ENCODE measurements around the gene VSTM2B. TPM values are rescaled to one million over a fixed set of nuclear protein-coding genes. Genes with fewer than 3 reads are reported as not detected.

The VSTM2B gene
- total RNA-seq, 1 experiment from 2014 or later = not detected

DNA sequence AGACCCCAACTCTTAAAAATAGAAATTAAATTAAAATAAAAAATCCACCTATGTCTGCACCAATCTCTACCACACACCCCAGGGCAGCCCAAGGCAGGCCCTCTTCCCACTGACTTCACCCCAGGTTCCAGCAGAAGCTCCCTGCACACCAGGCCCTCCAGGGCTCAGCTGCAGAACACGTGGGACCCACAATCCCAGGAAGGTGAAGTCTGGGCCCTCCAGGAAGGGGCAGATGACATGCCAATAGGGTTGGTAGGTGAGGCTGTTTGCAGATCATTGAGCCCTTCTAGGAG lies 19.2 kb upstream of the VSTM2B start:
- DNase-seq (ENCODE audit: low read depth, low spot score) (no peak), ATAC-seq (no peak)
- TF ChIP-seq, protein P1, sequence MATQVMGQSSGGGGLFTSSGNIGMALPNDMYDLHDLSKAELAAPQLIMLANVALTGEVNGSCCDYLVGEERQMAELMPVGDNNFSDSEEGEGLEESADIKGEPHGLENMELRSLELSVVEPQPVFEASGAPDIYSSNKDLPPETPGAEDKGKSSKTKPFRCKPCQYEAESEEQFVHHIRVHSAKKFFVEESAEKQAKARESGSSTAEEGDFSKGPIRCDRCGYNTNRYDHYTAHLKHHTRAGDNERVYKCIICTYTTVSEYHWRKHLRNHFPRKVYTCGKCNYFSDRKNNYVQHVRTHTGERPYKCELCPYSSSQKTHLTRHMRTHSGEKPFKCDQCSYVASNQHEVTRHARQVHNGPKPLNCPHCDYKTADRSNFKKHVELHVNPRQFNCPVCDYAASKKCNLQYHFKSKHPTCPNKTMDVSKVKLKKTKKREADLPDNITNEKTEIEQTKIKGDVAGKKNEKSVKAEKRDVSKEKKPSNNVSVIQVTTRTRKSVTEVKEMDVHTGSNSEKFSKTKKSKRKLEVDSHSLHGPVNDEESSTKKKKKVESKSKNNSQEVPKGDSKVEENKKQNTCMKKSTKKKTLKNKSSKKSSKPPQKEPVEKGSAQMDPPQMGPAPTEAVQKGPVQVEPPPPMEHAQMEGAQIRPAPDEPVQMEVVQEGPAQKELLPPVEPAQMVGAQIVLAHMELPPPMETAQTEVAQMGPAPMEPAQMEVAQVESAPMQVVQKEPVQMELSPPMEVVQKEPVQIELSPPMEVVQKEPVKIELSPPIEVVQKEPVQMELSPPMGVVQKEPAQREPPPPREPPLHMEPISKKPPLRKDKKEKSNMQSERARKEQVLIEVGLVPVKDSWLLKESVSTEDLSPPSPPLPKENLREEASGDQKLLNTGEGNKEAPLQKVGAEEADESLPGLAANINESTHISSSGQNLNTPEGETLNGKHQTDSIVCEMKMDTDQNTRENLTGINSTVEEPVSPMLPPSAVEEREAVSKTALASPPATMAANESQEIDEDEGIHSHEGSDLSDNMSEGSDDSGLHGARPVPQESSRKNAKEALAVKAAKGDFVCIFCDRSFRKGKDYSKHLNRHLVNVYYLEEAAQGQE (IDR thresholded peaks at IDR 0.05; ENCODE audit: insufficient read depth in 1 of 2, low read depth in 2 of 2, low read length in 1 of 2) = no peak
- TF ChIP-seq SIN3A (IDR thresholded peaks at IDR 0.05; ENCODE audit: borderline replicate concordance, insufficient read depth, low read depth, low read length) = no peak
- no peak for TF ChIP-seq POLR2AphosphoS5 (IDR thresholded peaks at IDR 0.05; ENCODE audit: low read depth, low read length)
- no peak for TF ChIP-seq TCF7L2 (IDR thresholded peaks at IDR 0.05; ENCODE audit: low read depth, low read length)
- TF ChIP-seq, protein P2, sequence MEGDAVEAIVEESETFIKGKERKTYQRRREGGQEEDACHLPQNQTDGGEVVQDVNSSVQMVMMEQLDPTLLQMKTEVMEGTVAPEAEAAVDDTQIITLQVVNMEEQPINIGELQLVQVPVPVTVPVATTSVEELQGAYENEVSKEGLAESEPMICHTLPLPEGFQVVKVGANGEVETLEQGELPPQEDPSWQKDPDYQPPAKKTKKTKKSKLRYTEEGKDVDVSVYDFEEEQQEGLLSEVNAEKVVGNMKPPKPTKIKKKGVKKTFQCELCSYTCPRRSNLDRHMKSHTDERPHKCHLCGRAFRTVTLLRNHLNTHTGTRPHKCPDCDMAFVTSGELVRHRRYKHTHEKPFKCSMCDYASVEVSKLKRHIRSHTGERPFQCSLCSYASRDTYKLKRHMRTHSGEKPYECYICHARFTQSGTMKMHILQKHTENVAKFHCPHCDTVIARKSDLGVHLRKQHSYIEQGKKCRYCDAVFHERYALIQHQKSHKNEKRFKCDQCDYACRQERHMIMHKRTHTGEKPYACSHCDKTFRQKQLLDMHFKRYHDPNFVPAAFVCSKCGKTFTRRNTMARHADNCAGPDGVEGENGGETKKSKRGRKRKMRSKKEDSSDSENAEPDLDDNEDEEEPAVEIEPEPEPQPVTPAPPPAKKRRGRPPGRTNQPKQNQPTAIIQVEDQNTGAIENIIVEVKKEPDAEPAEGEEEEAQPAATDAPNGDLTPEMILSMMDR (IDR thresholded peaks at IDR 0.05) = no peak
- no peaks in the 10 kb centered on the region for H3K4me1 ChIP-seq (ENCODE audit: control insufficient read depth, insufficient read depth, low read length)
- BruUV-seq (replicated peaks) = no TSS peak
- intact Hi-C loops (cut with micrococcal nuclease; ENCODE audit: unreplicated experiment) (no loop called here), in situ Hi-C loops (cut with HindIII; ENCODE audit: low pct_unique_long_range_greater_than_20kb, low sequenced_read_pairs) (no loop called here)
- no peaks in the 10 kb centered on the region for H3K9me3 ChIP-seq (ENCODE audit: control insufficient read depth, insufficient read depth, low read depth, low read length)
- no peaks in the 10 kb centered on the region for H3K36me3 ChIP-seq (ENCODE audit: control insufficient read depth, insufficient read depth, low read length)
- CTCF ChIA-PET = no interaction called here
- POLR2A ChIA-PET = interaction anchor here (0.6 kb wide), 1 partner anchor 68 kb away, joined by 4 read pairs; no protein-coding TSS in a partner anchor
- no peak overlapping the region for H3K27ac ChIP-seq (ENCODE audit: low read length)
- peaks cover 7% of the 10 kb centered on the region; the same call in 1 of the 2 replicates for H3K27me3 ChIP-seq (ENCODE audit: control insufficient read depth, insufficient read depth, low read length)
- no peak overlapping the region for H3K4me3 ChIP-seq (ENCODE audit: low read depth in 2 of 2, low read length in 2 of 2)

DNA sequence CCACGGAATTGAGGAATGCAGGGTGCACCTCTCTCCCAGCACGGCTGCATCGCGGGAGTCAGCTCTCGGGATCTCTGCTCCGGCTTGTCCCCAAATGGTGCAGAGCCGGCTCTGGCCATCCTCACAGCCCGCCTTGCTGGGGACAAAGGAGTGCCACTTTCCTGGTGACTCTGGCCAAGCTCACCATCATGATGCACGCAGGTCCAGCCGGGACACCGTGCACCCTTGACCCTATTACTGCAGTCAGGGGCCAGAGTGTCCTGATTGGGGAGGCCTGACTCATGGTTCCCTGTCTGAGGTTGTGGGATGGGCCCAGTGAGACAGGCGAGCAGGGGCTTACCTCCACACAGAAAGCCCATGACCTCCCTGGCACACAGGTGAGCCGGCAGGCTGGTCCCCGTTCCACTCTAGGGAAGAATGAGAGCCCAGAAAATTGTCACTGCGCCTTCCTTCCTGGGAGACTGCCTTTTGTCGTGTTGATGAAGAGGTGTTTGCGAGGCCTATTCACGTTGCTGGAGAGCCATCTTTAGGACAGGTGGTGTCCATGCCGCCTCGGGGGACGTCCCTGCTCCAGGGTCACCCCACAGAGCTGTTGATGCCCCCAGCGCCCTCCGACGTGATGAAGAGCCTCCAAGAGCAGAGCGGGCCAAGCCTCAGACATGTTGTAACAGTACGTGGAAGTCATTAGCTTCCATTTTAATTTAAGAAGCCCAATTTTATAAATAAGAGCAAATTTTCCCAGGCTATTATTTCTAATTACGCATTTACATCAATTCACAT lies 18.5 kb upstream of the VSTM2B start:
- ATAC-seq = no peak
- TF ChIP-seq, protein P1 (IDR thresholded peaks at IDR 0.05; ENCODE audit: insufficient read depth in 1 of 2, low read depth in 2 of 2, low read length in 1 of 2) = no peak
- TF ChIP-seq SIN3A (IDR thresholded peaks at IDR 0.05; ENCODE audit: borderline replicate concordance, insufficient read depth, low read depth, low read length) (no peak), TCF7L2 (IDR thresholded peaks at IDR 0.05; ENCODE audit: low read depth, low read length) (no peak), POLR2AphosphoS5 (IDR thresholded peaks at IDR 0.05; ENCODE audit: low read depth, low read length) (no peak)
- TF ChIP-seq, protein P2 (IDR thresholded peaks at IDR 0.05) = no peak
- intact Hi-C loops (cut with micrococcal nuclease; ENCODE audit: unreplicated experiment) (no loop called here), in situ Hi-C loops (cut with HindIII; ENCODE audit: low pct_unique_long_range_greater_than_20kb, low sequenced_read_pairs) (no loop called here)
- no peak overlapping the region for H3K4me3 ChIP-seq (ENCODE audit: low read depth in 2 of 2, low read length in 2 of 2)
- H3K36me3 ChIP-seq (ENCODE audit: control insufficient read depth, insufficient read depth, low read length) = no peaks in the 10 kb centered on the region
- ChIA-PET CTCF (no interaction called here), POLR2A (no interaction called here)
- peaks cover 7% of the 10 kb centered on the region; the same call in 1 of the 2 replicates for H3K27me3 ChIP-seq (ENCODE audit: control insufficient read depth, insufficient read depth, low read length)
- no peak overlapping the region for H3K27ac ChIP-seq (ENCODE audit: low read length)
- DNase-seq (ENCODE audit: low read depth, low spot score) = no peak
- BruUV-seq (replicated peaks) = no TSS peak
- no peaks in the 10 kb centered on the region for H3K4me1 ChIP-seq (ENCODE audit: control insufficient read depth, insufficient read depth, low read length)
- H3K9me3 ChIP-seq (ENCODE audit: control insufficient read depth, insufficient read depth, low read depth, low read length) = no peaks in the 10 kb centered on the region
